ENCODE measurements around the gene MVK.

Gene MVK

DNA sequence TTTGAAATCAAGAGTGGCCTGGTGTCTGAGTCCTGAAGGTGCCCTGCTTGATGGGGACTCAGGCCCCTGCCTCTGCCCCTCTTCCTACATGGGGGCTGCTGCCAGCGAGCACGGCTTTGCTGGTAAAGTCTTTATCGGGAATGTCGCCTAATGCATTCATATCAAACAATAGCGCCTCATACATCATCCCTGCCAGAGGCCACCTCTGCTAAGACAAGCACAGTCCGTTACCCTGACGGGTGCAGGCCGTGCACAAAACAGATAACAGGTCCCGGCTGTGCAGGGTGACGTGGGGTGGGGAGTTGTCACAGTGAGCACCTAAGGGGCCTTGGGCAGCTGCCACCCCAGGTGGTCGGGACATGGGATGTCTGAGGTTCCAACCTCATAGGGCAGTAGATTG, 71.6 kb downstream of the MVK start:
- TF ChIP-seq CTCF (IDR thresholded peaks at IDR 0.05; ENCODE audit: insufficient read depth, low read depth, low read length, missing control alignments), result no peak
- no peak overlapping the region for H3K4me3 ChIP-seq (ENCODE audit: low read depth, low read length)
- no peak for DNase-seq (ENCODE audit: low read depth)

GRCh38 chr12:109645708-109646107, 72.1 kb downstream of the MVK start:
- H3K4me3 ChIP-seq (ENCODE audit: low read depth, low read length), result no peak overlapping the region
- TF ChIP-seq CTCF (IDR thresholded peaks at IDR 0.05; ENCODE audit: insufficient read depth, low read depth, low read length, missing control alignments), result no peak
- DNase-seq (ENCODE audit: low read depth), result no peak

All from GM12865 (cell line).